ENCODE data around the gene UBAC1.

DNA sequence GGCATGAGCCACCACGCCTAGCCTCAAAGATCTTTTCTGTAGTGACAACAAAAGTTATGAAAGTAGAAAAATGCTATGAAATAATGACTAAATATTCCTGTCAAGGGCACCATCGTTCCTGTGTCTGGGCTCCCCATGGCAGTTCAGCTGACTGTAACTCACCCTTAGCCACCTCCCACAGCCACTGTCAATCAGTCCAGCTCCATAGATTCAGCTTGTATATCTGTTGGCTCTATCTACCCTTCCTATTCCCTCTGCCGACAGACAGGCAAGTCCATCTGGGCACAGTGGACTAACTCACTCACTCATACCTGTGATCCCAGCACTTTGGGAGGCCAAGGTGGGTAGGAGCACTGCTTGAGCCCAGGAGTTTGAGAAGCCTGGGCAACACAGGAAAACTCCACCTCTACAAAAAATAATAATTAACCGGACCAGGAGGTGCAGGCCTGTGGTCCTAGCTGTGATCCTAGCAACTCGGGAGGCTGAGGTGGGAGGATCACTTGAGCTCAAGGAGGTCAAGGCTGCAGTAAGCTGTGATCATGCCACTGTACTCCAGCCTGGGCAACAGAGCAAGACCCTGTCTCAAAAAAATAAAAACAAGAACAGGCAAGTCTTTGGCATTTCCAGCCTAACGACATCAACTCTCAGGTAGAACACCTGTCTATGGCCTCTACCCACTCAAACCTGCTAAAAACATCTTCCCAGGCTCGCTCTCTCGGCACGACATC lies 60.0 kb downstream of the UBAC1 start:
- TF ChIP-seq, protein P1, sequence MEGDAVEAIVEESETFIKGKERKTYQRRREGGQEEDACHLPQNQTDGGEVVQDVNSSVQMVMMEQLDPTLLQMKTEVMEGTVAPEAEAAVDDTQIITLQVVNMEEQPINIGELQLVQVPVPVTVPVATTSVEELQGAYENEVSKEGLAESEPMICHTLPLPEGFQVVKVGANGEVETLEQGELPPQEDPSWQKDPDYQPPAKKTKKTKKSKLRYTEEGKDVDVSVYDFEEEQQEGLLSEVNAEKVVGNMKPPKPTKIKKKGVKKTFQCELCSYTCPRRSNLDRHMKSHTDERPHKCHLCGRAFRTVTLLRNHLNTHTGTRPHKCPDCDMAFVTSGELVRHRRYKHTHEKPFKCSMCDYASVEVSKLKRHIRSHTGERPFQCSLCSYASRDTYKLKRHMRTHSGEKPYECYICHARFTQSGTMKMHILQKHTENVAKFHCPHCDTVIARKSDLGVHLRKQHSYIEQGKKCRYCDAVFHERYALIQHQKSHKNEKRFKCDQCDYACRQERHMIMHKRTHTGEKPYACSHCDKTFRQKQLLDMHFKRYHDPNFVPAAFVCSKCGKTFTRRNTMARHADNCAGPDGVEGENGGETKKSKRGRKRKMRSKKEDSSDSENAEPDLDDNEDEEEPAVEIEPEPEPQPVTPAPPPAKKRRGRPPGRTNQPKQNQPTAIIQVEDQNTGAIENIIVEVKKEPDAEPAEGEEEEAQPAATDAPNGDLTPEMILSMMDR (IDR thresholded peaks at IDR 0.05; ENCODE audit: low read depth, low read length, poor library complexity, severe bottlenecking): no peak
- TF ChIP-seq EZH2phosphoT487 (IDR thresholded peaks at IDR 0.05; ENCODE audit: borderline replicate concordance, low read length): no peak
